Measurements from ENCODE around the gene HMOX1. TPM values are rescaled to one million over a fixed set of nuclear protein-coding genes. Genes with fewer than 3 reads are reported as not detected.

The HMOX1 gene
- total and polyA plus RNA-seq, 12 donors = 1.6 to 68.0 (median 4.2) TPM

DNA sequence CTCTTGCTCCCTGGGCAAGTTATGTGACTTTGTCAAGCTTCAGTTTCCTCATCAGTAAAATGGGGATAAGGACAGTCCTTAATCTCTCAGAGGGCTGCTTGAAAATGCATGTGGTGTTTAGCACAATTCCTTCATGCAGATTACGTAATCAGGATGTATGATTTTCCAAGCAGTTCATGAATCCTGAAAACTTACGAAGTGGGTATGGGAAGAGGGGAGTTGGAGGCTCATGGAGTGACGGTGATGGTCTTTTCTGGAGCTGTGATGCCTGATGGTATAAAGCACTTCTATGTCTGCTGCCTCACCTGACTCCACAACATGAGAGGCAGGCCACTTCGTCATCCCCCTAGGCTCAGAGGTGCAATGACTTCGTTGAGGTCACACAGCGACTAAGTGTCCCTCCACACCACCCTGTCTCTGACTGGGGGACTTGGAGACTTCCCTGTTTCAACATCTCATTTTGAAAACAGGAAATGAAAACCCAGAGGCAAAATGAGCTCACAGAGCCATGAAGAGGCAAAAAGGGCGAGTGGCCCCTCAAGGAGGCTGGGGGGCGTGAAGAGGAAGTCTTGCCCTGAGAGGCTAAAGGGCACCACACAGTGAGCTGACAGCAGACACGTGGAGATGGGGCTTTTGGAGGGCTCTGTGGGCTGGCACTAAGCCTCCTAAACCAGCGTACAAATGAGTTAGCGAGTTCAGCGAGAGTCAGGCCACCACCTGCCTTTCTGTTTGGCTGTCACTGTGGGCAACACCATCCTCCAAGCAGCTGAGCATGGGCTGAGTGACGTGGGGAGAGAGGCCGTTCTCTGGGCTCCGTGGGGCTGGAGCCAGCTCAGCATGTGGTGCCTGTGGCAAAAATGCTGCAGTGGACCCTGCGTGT is 29.1 kb downstream of the HMOX1 start:
- intact Hi-C loops (cut with DNase I) = loop anchor here in 1 of 10 donors (10.0 kb wide), 1 partner anchor 55 kb away; no protein-coding TSS in a partner anchor
- Histone ChIP-seq H3K36me3 (peaks cover 0 to 100% (median 52%) of the 10 kb centered on the region in 9 donors), H3K9me3 (no peaks in the 10 kb centered on the region), H3K4me1 (peaks cover 0 to 45% (median 0%) of the 10 kb centered on the region in 9 donors), H3K4me3 (peak overlapping the region in 1 of 10 donors; percentile 9), H3K27ac (peak overlapping the region in 3 of 10 donors; percentile 5 to 84 (median 7)), H3K27me3 (no peaks in the 10 kb centered on the region)
- DNase-seq (peak in 1 of 2 donors; percentile 17), ATAC-seq (peak; percentile 55 to 71 (median 62))
- TF ChIP-seq CTCF (IDR thresholded peaks at IDR 0.05) = no peak
- WGBS, 2 donors = 85 to 90% methylated on average over 16 of the region's 16 CpGs

GRCh38 chr22:35410663-35411034 is 29.8 kb downstream of the HMOX1 start:
- Histone ChIP-seq H3K27ac (peak overlapping the region in 3 of 10 donors; percentile 5 to 84 (median 7)), H3K36me3 (peaks cover 0 to 100% (median 57%) of the 10 kb centered on the region in 9 donors), H3K9me3 (no peaks in the 10 kb centered on the region), H3K27me3 (no peaks in the 10 kb centered on the region), H3K4me3 (peak overlapping the region in 1 of 10 donors; percentile 9), H3K4me1 (peaks cover 0 to 45% (median 0%) of the 10 kb centered on the region in 9 donors)
- WGBS, 2 donors = 89% methylated on average over 6 of the region's 6 CpGs
- intact Hi-C loops (cut with DNase I) = no loop called here
- ATAC-seq (no peak), DNase-seq (no peak)
- no peak for TF ChIP-seq CTCF (IDR thresholded peaks at IDR 0.05)

DNA sequence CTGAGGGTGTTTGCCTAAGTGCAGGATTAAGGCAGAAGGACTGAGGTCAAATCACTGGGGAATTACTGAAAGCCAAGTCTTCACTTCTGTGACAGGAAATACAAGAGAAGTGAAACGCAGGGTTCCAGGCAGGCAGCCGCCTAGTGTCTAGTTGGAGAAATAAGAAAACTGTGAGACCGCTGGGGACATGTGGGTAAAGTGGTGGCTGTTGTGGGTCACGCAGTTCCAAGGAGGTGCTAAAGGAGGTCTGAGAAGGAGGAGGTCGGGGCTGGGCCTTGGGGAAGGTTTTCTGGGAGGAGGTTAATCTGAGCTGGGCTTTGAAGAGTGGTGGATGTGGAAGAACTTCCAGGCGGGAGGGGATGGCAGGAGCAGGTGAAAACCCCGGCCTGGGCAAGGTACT is 30.2 kb downstream of the HMOX1 start:
- Histone ChIP-seq H3K36me3 (peaks cover 0 to 100% (median 60%) of the 10 kb centered on the region in 9 donors), H3K27me3 (no peaks in the 10 kb centered on the region), H3K9me3 (no peaks in the 10 kb centered on the region), H3K27ac (peak overlapping the region in 1 of 10 donors; percentile 84), H3K4me1 (peaks cover 0 to 45% (median 0%) of the 10 kb centered on the region in 9 donors), H3K4me3 (no peak overlapping the region)
- TF ChIP-seq CTCF (IDR thresholded peaks at IDR 0.05) = peak in 3 of 9 donors; percentile 16 to 38 (median 27)
- DNase-seq = peak in 1 of 2 donors; percentile 23
- intact Hi-C loops (cut with DNase I) = no loop called here
- 69 to 80% methylated on average over 7 of the region's 7 CpGs for WGBS, 2 donors
- peak in 6 of 8 donors; percentile 13 to 56 (median 30) for ATAC-seq

DNA sequence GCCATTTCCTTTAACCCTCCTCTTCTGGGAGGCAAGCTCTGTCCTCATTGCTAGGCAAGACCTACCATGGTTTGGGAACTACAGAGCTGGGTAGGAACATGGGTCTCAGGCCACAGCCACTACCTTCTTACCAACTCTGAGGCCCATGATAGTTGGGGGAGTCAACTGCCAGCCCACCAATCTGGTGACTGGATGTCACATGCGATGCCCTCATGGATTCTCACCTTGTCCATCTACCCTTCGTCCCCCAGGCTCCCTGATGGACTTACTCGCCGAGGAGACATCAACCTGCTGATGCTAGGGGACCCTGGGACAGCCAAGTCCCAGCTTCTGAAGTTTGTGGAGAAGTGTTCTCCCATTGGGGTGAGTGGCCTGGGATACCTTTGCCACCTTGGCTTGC is 32.7 kb downstream of the HMOX1 start:
- Histone ChIP-seq H3K27ac (no peak overlapping the region), H3K9me3 (no peaks in the 10 kb centered on the region), H3K4me1 (peaks cover 0 to 29% (median 0%) of the 10 kb centered on the region in 9 donors), H3K4me3 (no peak overlapping the region), H3K27me3 (no peaks in the 10 kb centered on the region), H3K36me3 (peaks cover 0 to 98% (median 40%) of the 10 kb centered on the region in 9 donors)
- no peak for ATAC-seq
- WGBS, 2 donors = 96 to 99% methylated on average over 4 of the region's 4 CpGs
- intact Hi-C loops (cut with DNase I) = no loop called here
- TF ChIP-seq CTCF (IDR thresholded peaks at IDR 0.05) = no peak
- no peak for DNase-seq

Data from heart right ventricle (tissue), 16 donors.